Retinal pigment epithelial cell (primary cell): ENCODE measurements around the gene ZNF366.

ENCODE experiments used
- DNase-seq: peaks from one replicate; pipeline ENCODE4 v3.0.0-alpha.2; 2010; ENCODE audit warnings: low read depth
- H3K4me3 ChIP-seq: 2 replicates; pipeline ENCODE4 v1.5.1; 2011; ENCODE audit warnings: mild to moderate bottlenecking, low read length, control low read depth, moderate library complexity
- TF ChIP-seq, protein P1 (sequence below): conservative IDR thresholded peaks from 2 replicates; pipeline ENCODE4 v1.5.1; 2011; ENCODE audit warnings: low read depth, low read length, control low read depth, inconsistent platforms

The ZNF366 gene, protein sequence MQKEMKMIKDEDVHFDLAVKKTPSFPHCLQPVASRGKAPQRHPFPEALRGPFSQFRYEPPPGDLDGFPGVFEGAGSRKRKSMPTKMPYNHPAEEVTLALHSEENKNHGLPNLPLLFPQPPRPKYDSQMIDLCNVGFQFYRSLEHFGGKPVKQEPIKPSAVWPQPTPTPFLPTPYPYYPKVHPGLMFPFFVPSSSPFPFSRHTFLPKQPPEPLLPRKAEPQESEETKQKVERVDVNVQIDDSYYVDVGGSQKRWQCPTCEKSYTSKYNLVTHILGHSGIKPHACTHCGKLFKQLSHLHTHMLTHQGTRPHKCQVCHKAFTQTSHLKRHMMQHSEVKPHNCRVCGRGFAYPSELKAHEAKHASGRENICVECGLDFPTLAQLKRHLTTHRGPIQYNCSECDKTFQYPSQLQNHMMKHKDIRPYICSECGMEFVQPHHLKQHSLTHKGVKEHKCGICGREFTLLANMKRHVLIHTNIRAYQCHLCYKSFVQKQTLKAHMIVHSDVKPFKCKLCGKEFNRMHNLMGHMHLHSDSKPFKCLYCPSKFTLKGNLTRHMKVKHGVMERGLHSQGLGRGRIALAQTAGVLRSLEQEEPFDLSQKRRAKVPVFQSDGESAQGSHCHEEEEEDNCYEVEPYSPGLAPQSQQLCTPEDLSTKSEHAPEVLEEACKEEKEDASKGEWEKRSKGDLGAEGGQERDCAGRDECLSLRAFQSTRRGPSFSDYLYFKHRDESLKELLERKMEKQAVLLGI

DNA sequence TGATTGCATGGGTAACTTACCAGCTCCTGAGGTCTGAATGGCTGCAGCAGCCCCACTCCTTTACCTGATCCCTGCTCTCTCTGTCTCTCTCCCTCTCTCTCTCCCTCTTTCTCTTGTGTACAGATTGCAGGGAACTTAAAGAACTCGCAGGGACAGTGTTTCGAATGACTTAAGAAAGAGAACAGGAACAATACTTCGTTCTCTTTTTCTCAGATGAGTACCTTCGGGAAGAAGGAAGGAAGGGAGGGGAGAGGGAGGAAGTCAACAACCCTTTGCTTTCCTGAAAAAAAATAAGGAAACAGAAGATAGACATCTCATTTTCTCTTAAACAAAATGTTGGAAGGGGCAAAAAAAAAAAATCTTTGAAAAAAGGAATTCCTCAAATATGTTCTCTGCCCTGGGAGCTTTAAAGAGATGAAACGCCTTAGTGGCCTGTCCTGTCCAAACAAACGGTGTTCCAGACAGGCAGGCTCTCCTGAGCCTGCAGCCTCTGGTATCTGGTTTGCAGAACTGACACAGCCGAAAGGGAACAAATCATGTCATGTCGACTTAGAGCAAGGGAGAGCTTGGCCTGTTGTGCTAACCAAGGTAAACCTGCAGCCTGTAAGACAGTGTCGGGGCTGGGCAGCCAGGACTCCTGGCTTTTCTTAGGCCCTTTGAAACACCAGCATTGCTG is at the start of gene ZNF366:
Gene ZNF366 (minus strand): TSS at position 180 of the 676 bp plus-strand sequence. CDS start 45,914 bp downstream, outside the sequence.
- TF ChIP-seq, protein P1, sequence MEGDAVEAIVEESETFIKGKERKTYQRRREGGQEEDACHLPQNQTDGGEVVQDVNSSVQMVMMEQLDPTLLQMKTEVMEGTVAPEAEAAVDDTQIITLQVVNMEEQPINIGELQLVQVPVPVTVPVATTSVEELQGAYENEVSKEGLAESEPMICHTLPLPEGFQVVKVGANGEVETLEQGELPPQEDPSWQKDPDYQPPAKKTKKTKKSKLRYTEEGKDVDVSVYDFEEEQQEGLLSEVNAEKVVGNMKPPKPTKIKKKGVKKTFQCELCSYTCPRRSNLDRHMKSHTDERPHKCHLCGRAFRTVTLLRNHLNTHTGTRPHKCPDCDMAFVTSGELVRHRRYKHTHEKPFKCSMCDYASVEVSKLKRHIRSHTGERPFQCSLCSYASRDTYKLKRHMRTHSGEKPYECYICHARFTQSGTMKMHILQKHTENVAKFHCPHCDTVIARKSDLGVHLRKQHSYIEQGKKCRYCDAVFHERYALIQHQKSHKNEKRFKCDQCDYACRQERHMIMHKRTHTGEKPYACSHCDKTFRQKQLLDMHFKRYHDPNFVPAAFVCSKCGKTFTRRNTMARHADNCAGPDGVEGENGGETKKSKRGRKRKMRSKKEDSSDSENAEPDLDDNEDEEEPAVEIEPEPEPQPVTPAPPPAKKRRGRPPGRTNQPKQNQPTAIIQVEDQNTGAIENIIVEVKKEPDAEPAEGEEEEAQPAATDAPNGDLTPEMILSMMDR, result no peak
- no peak for DNase-seq
- H3K4me3 ChIP-seq, result no peak within 1 kb of the TSS

DNA sequence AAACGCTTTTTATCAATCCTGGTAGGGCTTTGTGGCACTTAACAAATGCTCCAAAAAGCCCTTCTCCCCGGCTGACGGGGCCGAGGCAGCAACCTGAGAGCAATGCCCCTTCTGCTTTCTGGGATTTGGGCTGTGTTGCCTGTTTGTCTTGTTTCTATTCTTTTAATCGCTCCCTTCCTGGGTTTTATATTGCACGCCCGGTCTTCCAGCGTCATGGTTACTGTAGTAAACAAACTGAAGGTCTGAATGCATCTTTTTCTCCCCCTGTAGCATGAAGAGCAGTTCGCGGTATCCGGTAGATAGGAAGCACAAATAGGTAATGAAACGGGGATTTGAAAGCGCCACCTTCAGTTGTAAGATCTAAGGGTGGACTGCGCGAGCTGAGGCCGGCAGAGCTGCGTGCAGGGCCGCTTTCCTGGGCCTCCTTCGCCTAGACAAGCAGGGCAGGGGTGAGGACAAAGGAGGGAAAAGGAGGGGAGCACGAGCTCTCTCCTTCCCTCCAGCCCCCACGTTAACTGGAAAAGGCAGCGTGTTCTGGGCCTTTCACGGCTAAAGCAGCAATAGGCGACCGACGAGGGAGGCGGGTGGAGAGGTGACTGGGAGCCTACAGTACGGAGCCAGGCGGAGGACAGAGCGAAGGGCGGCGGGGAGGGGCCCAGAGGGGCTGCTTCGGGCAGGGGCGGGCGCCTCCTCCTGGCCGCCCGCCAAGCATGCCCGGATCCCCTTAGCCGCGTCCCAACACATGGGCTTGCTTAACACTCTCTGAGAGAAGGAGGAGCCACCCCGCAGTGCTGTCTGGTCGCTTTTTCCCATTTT is 49.3 kb upstream of the ZNF366 start:
- peak overlapping the region; percentile 37 for H3K4me3 ChIP-seq
- TF ChIP-seq, protein P1, result no peak
- DNase-seq, result peak; percentile 25

DNA sequence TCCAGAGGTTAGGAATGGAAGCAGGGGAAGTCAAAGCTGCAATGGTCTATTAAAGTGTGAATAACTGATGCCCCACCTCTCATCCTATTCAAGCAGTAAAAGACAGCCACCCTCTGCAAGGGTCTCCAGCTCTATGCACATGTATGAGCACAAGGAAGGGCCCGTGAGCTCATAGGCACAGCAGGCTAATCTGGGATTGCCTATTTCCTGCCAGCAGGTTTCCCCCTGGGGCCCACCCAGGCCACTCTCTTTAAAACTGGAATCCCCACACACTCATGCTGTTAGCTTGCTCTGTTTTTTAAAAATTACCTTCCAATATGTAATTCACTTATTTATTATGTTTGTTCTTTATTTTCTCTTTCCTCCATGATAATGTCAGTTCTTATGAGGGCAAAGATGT is 48.7 kb upstream of the ZNF366 start:
- H3K4me3 ChIP-seq, result no peak overlapping the region
- TF ChIP-seq, protein P1, result no peak
- DNase-seq, result no peak

DNA sequence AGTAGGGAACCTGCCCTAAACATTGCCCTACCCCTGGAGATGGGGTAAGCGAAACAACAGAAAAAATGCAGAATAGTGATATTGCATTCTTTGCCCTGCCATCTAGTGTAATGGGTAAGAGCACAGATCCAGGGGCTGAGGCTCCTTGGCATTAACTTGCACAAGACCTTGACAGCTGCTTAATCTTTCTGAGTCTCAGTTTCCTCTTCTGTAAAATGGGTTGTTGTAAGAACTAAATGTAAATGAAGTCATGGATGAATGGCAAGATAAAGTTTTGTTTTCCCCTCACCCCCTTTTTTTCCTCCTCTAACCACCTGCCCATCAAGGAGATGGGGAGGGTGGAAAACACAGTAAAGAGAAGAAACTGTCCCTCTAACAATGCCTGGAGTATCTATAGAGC is 47.7 kb upstream of the ZNF366 start:
- H3K4me3 ChIP-seq, result no peak overlapping the region
- DNase-seq, result no peak
- TF ChIP-seq, protein P1, result no peak

DNA sequence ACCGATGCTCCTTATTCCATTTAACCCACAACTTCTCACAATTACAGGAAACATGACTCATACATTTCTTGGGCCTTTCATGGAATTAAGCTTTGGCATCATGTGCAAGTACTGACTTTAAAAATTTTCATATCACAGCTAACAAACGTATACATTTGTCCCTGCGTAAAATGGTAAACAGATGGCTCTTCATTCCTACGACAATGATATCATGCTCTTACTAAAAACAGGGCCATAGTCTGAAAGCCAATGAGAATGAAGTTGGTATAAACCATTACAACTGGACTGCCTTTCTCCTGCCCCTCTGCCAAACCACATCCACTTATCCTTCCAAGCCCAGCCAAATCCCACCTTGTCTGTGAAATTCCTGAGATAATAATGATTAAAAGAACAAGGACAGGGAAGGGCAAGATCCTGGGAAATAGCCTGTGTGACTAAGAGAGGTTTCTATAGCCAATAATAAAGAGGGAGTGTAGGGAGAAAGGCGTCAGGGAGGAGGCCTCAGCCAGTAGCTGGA is 44.9 kb upstream of the ZNF366 start:
- DNase-seq, result peak; percentile 85
- TF ChIP-seq, protein P1, result no peak
- no peak overlapping the region for H3K4me3 ChIP-seq

DNA sequence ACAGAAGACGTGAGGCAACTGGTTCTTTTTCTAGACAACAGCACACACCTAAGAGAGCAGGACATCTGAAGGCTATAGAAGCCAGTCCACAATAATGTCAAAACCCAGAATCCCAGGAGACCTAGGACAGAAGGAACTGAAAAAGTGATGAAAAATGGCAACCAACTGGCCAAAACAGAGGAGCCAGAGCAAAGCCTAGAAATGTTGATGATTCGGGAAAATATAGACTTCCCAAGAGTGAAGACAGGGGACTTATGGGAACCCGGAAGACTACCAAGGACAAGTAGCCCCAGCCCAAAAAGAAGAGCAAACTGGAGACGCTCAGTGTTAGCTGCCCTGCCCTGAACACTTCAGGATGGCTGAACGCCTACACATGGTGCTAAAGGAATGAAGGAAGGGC is 43.4 kb upstream of the ZNF366 start:
- DNase-seq, result no peak
- TF ChIP-seq, protein P1, result no peak
- no peak overlapping the region for H3K4me3 ChIP-seq
